ENCODE data around the gene HTT. TPM values are rescaled to one million over a fixed set of nuclear protein-coding genes. Genes with fewer than 3 reads are reported as not detected.

HTT gene
- total RNA-seq, 1 donor from 2014 or later = 242 TPM

DNA sequence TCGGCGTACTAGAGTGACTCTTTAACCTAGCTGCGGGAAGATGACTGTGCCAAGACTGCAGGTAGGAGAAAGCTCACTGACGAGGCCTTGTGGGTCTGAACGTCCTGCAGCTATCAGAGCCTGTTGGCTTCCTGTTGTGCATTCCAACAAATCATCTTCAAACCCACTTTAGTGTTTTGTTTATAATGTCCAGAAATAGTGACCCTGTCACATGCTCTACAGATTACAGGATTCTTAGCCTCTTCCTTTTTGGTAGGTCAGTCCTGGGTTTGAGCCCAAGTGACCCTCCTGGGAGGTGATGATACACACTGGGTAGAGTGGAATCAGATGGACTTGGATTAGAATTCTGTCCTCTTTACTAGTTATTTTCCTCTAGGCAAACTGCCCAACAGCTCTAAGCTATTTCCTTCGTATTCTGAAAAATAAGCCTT, 33.2 kb downstream of the HTT start:
- Mint-ChIP-seq H3K4me3 (no peak overlapping the region), H3K36me3 (ENCODE audit: low read depth) (peaks cover 81% of the 10 kb centered on the region), H3K9me3 (no peaks in the 10 kb centered on the region), H3K4me1 (peaks cover 9% of the 10 kb centered on the region), H3K27me3 (no peaks in the 10 kb centered on the region), H3K27ac (no peak overlapping the region)
- CTCF ChIA-PET = interaction anchor here (0.8 to 4.5 kb wide), 7 partner anchors 10 to 773 kb away, joined by 3 to 28 read pairs (median 7); no protein-coding TSS in a partner anchor
- no peak for TF ChIP-seq CTCF (IDR thresholded peaks at IDR 0.05)
- POLR2A ChIA-PET = interaction anchor here (1.0 to 1.5 kb wide), 2 partner anchors 28 to 61 kb away, joined by 3 to 4 read pairs; no protein-coding TSS in a partner anchor
- intact Hi-C loops (cut with micrococcal nuclease) = loop anchor here (2.0 kb wide), 1 partner anchor 377 kb away; no protein-coding TSS in a partner anchor
- DNase-seq (no peak), ATAC-seq (ENCODE audit: low read depth) (no peak)

GRCh38 chr4:3108211-3108610, 33.7 kb downstream of the HTT start:
- Mint-ChIP-seq H3K36me3 (ENCODE audit: low read depth) (peaks cover 84% of the 10 kb centered on the region), H3K4me1 (peaks cover 9% of the 10 kb centered on the region), H3K4me3 (no peak overlapping the region), H3K27ac (no peak overlapping the region), H3K9me3 (no peaks in the 10 kb centered on the region), H3K27me3 (no peaks in the 10 kb centered on the region)
- intact Hi-C loops (cut with micrococcal nuclease) = no loop called here
- POLR2A ChIA-PET = interaction anchor here (1.0 to 1.5 kb wide), 2 partner anchors 28 to 61 kb away, joined by 3 to 4 read pairs; no protein-coding TSS in a partner anchor
- DNase-seq (no peak), ATAC-seq (ENCODE audit: low read depth) (no peak)
- CTCF ChIA-PET = interaction anchor here (0.8 to 4.5 kb wide), 4 partner anchors 10 to 772 kb away, joined by 3 to 28 read pairs (median 14); no protein-coding TSS in a partner anchor
- no peak for TF ChIP-seq CTCF (IDR thresholded peaks at IDR 0.05)

- Mint-ChIP-seq H3K4me1 (peaks cover 3% of the 10 kb centered on the region), H3K36me3 (ENCODE audit: low read depth) (peaks cover 93% of the 10 kb centered on the region), H3K9me3 (no peaks in the 10 kb centered on the region), H3K4me3 (no peak overlapping the region), H3K27me3 (no peaks in the 10 kb centered on the region), H3K27ac (no peak overlapping the region)
- DNase-seq (no peak), ATAC-seq (ENCODE audit: low read depth) (no peak)
- POLR2A ChIA-PET = no interaction called here
- CTCF ChIA-PET = no interaction called here
- intact Hi-C loops (cut with micrococcal nuclease) = no loop called here
- no peak for TF ChIP-seq CTCF (IDR thresholded peaks at IDR 0.05)
These were observed 37.0 kb downstream of the HTT start for GRCh38 chr4:3111461-3111860.

- Mint-ChIP-seq H3K27me3 (no peaks in the 10 kb centered on the region), H3K4me1 (no peaks in the 10 kb centered on the region), H3K27ac (no peak overlapping the region), H3K36me3 (ENCODE audit: low read depth) (peaks cover 93% of the 10 kb centered on the region), H3K9me3 (no peaks in the 10 kb centered on the region), H3K4me3 (no peak overlapping the region)
- DNase-seq = no peak
- no peak for ATAC-seq (ENCODE audit: low read depth)
- TF ChIP-seq CTCF (IDR thresholded peaks at IDR 0.05) = no peak
- ChIA-PET CTCF (no interaction called here), POLR2A (no interaction called here)
- intact Hi-C loops (cut with micrococcal nuclease) = no loop called here
These were observed 37.7 kb downstream of the HTT start for GRCh38 chr4:3112201-3112600.

GRCh38 chr4:3112609-3113469, 38.4 kb downstream of the HTT start:
- Mint-ChIP-seq H3K4me3 (no peak overlapping the region), H3K9me3 (no peaks in the 10 kb centered on the region), H3K36me3 (ENCODE audit: low read depth) (peaks cover 93% of the 10 kb centered on the region), H3K27me3 (no peaks in the 10 kb centered on the region), H3K4me1 (no peaks in the 10 kb centered on the region), H3K27ac (no peak overlapping the region)
- CTCF ChIA-PET = interaction anchor here (1.2 kb wide), 1 partner anchor 16 kb away, joined by 3 read pairs; no protein-coding TSS in a partner anchor
- intact Hi-C loops (cut with micrococcal nuclease) = no loop called here
- POLR2A ChIA-PET = no interaction called here
- TF ChIP-seq CTCF (IDR thresholded peaks at IDR 0.05) = no peak
- ATAC-seq (ENCODE audit: low read depth) = no peak
- no peak for DNase-seq

Data from activated B cell treated with CpG ODN at 0.5 μM for 24 hours (primary cell).